ENCODE results near the gene COMMD10. TPM values are rescaled to one million over a fixed set of nuclear protein-coding genes. Genes with fewer than 3 reads are reported as not detected.

COMMD10 gene
- total RNA-seq, 1 donor from 2014 or later = 30.3 TPM

DNA sequence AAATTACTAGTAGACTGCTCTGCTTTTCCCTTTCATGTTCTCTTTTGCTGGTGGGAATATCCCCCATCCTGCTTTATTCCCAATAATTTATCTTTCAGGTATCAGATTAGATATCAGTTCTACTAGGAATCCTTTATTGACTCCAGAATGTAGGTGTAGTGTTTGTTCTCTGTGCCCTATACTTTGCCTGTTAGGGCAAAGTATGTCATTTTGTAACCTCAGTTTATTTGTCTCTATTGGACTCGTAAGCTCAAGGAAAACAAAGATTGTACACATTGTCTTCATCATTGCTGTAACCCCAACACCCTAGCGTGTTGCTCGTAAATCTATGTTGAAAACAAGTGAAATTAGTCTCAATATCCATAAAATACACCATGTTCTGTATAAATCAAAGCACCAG lies 190.5 kb downstream of the COMMD10 start:
- Histone ChIP-seq H3K27me3 (ENCODE audit: control insufficient read depth, insufficient read depth, low read length) (no peaks in the 10 kb centered on the region), H3K36me3 (ENCODE audit: control insufficient read depth, insufficient read depth, low read length) (no peaks in the 10 kb centered on the region), H3K4me3 (ENCODE audit: low read depth, low read length) (no peak overlapping the region)
- DNase-seq (ENCODE audit: low read depth) (no peak), FAIRE-seq (no peak)
- TF ChIP-seq, protein P1, sequence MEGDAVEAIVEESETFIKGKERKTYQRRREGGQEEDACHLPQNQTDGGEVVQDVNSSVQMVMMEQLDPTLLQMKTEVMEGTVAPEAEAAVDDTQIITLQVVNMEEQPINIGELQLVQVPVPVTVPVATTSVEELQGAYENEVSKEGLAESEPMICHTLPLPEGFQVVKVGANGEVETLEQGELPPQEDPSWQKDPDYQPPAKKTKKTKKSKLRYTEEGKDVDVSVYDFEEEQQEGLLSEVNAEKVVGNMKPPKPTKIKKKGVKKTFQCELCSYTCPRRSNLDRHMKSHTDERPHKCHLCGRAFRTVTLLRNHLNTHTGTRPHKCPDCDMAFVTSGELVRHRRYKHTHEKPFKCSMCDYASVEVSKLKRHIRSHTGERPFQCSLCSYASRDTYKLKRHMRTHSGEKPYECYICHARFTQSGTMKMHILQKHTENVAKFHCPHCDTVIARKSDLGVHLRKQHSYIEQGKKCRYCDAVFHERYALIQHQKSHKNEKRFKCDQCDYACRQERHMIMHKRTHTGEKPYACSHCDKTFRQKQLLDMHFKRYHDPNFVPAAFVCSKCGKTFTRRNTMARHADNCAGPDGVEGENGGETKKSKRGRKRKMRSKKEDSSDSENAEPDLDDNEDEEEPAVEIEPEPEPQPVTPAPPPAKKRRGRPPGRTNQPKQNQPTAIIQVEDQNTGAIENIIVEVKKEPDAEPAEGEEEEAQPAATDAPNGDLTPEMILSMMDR (IDR thresholded peaks at IDR 0.05; ENCODE audit: insufficient read depth, low read length, severe bottlenecking) = no peak

DNA sequence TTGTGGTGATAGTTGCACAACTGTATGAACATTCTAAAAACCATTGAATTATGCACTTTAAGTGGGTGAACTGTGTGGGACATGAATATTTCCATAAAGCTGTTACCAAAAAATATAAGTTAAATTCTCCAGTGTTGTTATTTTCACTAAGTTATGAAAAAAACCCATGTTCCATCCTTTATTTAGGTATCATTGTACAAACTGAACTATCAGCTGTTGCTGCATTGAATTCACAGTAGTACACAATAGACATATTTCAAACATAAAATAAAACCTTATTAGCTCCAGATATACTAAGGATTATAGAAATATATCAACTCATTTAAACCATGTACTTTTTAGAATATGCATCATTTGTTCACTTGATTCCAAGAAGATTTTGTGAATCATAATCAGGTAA lies 192.1 kb downstream of the COMMD10 start:
- no peaks in the 10 kb centered on the region for H3K27me3 ChIP-seq (ENCODE audit: control insufficient read depth, insufficient read depth, low read length)
- no peaks in the 10 kb centered on the region for H3K36me3 ChIP-seq (ENCODE audit: control insufficient read depth, insufficient read depth, low read length)
- FAIRE-seq = no peak
- H3K4me3 ChIP-seq (ENCODE audit: low read depth, low read length) = no peak overlapping the region
- TF ChIP-seq, protein P1 (IDR thresholded peaks at IDR 0.05; ENCODE audit: insufficient read depth, low read length, severe bottlenecking) = no peak
- no peak for DNase-seq (ENCODE audit: low read depth)

DNA sequence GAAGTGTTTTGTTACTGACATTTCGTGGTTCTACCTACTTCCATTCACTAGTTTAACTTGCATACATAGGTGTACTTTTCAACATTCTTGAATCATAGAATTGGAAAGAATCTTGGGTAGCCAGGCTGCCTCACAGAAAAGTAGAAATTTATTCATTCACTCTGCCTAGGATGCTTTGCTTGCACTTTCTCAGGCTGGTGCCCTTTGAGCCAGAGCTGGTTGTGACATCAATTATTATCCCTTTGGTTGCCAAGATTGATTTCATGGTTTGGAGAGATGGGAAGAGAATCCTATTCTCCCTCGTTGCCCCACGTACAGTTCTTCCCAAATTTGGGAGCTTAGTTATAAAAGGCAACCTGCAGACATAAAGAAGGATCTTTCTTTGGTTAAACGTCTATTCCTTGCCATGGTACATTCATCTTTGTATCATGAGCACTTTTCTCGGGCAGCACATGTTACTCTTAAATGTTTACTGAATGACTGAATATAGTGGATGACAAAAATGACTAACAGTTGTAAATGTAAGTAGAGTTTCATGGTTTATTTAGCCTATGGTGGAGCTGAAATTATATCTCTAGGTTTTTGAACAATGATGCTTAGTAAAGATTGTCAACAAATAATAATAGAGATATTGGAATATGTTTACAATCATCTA lies 195.5 kb downstream of the COMMD10 start:
- Histone ChIP-seq H3K4me3 (ENCODE audit: low read depth, low read length) (no peak overlapping the region), H3K36me3 (ENCODE audit: control insufficient read depth, insufficient read depth, low read length) (no peaks in the 10 kb centered on the region), H3K27me3 (ENCODE audit: control insufficient read depth, insufficient read depth, low read length) (no peaks in the 10 kb centered on the region)
- DNase-seq (ENCODE audit: low read depth) (no peak), FAIRE-seq (no peak)
- TF ChIP-seq, protein P1 (IDR thresholded peaks at IDR 0.05; ENCODE audit: insufficient read depth, low read length, severe bottlenecking) = no peak

DNA sequence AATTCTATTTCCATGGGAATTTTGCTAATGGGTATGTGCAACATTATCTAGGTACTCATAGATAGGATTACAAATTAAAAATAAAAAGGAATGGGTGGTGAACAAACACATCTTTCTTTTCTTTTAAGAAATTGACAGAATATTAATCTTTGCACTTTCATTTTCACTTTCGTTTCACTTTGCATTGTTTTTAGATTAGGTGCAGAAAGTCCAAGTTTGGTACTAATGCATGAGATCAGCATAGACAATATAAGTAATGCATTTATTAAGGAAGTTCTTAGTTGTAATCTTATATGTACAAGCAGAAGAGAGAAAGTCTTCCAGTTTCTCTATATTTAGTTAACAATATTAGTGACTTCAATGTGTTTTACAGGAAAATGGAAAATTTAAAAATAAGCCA lies 196.5 kb downstream of the COMMD10 start:
- no peak overlapping the region for H3K4me3 ChIP-seq (ENCODE audit: low read depth, low read length)
- TF ChIP-seq, protein P1 (IDR thresholded peaks at IDR 0.05; ENCODE audit: insufficient read depth, low read length, severe bottlenecking) = no peak
- H3K36me3 ChIP-seq (ENCODE audit: control insufficient read depth, insufficient read depth, low read length) = no peaks in the 10 kb centered on the region
- no peak for DNase-seq (ENCODE audit: low read depth)
- no peak for FAIRE-seq
- H3K27me3 ChIP-seq (ENCODE audit: control insufficient read depth, insufficient read depth, low read length) = no peaks in the 10 kb centered on the region

DNA sequence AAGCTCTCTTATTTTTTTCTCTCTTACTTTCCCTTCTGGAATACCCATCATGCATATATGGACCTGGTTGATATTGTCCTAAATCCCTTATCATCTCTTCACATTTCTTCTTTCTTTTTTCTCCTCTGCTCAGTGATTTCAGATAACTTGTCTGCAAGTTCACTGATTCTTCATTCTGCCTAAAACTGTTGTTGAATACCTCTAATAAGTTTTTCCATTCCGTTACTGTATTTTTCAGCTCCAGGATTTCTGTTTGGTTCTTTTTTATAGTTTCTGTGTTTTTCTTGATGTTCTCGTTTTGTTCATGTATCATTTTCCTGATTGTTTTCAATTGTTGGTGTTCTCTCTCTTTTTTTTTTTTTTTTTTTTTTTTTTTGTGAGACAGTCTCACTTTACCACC lies 203.7 kb downstream of the COMMD10 start:
- FAIRE-seq (no peak), DNase-seq (ENCODE audit: low read depth) (no peak)
- Histone ChIP-seq H3K4me3 (ENCODE audit: low read depth, low read length) (no peak overlapping the region), H3K27me3 (ENCODE audit: control insufficient read depth, insufficient read depth, low read length) (no peaks in the 10 kb centered on the region), H3K36me3 (ENCODE audit: control insufficient read depth, insufficient read depth, low read length) (no peaks in the 10 kb centered on the region)
- TF ChIP-seq, protein P1 (IDR thresholded peaks at IDR 0.05; ENCODE audit: insufficient read depth, low read length, severe bottlenecking) = no peak

DNA sequence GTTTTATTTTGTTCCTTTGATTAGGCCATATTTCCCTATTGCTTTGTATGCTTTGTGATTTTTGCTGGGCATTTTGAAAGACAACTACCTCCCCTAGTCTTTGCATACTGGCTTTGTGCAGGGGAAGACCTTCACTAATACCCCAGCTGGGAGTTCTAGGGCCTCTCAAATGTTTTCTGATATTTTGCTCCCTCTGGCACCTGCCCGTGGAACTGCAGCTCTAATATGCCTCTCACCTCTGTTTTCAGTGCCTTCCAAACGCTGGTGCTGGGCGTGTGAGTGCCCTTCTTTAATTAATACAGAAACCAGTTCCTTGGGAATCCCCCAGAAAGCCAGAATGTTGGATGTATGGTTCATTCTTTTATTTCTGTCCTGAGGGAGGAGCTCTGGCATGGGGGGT lies 204.5 kb downstream of the COMMD10 start:
- Histone ChIP-seq H3K4me3 (ENCODE audit: low read depth, low read length) (no peak overlapping the region), H3K36me3 (ENCODE audit: control insufficient read depth, insufficient read depth, low read length) (no peaks in the 10 kb centered on the region), H3K27me3 (ENCODE audit: control insufficient read depth, insufficient read depth, low read length) (no peaks in the 10 kb centered on the region)
- DNase-seq (ENCODE audit: low read depth) = no peak
- FAIRE-seq = no peak
- TF ChIP-seq, protein P1 (IDR thresholded peaks at IDR 0.05; ENCODE audit: insufficient read depth, low read length, severe bottlenecking) = no peak
